H1 (cell line): Measurements from ENCODE around the gene CADM1. TPM values are rescaled to one million over a fixed set of nuclear protein-coding genes. Genes with fewer than 3 reads are reported as not detected.

Source experiments
- BCL11A ChIP-seq, 2 experiments: IDR thresholded peaks; one replicate each; pipeline ENCODE4 v1.6.1; 2011; ENCODE audit warnings: low read depth in 2 of 2, low read length in 2 of 2, mild to moderate bottlenecking in 2 of 2
- CBX8 ChIP-seq: fragments of 300-800, 300-1000 bp; sonication (generic); IDR thresholded peaks from 2 replicates; pipeline ENCODE4 v1.7.1; 2016; ENCODE audit warnings: low read depth, low read length, borderline replicate concordance
- HDAC2 ChIP-seq, 2 experiments: fragments of 300-600 bp in 1 of 2; sonication (generic) in 1 of 2; IDR thresholded peaks; 2 replicates each; pipeline ENCODE4 v1.6.1; 2011 to 2012; ENCODE audit warnings: low read depth in 2 of 2, low read length in 2 of 2, mild to moderate bottlenecking in 2 of 2, moderate library complexity in 2 of 2, borderline replicate concordance in 1 of 2, inconsistent platforms in 1 of 2
- PHF8 ChIP-seq: fragments of 200-600 bp; sonication (generic); conservative IDR thresholded peaks from 2 replicates; pipeline ENCODE4 v1.7.1; 2012; ENCODE audit warnings: low read depth, mild to moderate bottlenecking, inconsistent platforms, low read length, moderate library complexity
- SIN3A ChIP-seq, 2 experiments: IDR thresholded peaks in 1 of 2; conservative IDR thresholded peaks in 1 of 2; 2 replicates each; pipeline ENCODE4 v1.6.1; 2011 to 2012; ENCODE audit warnings: low read length in 2 of 2, improper control_type of control experiment in 1 of 2, low read depth in 1 of 2, mild to moderate bottlenecking in 1 of 2
- polyA plus RNA-seq, 7 experiments: library from polyadenylated mRNA; depleted of rRNA in 3 of 7; stranded (reverse) in 5 of 7; unstranded in 2 of 7; fragments of >200 nt in 5 of 7; fragments of 200-250 nt in 2 of 7; gene quantifications; 1 replicate in 5 of 7; 2 replicates in 1 of 7; 4 replicates in 1 of 7; pipeline versions ENCODE4 v1.2.1 to v1.2.3, GENCODE V29; 2011 to 2013; ENCODE audit warnings: missing spikeins in 2 of 7, mixed read lengths in 2 of 7
- total RNA-seq: library from RNA; stranded (reverse); fragmentation: NEBNext Ultra II Directional; extraction: Animal tissue kit (Norgen Biotek cat#: 25700); gene quantifications from 2 replicates; pipeline ENCODE4 v1.2.1, GENCODE V29; 2021

The CADM1 gene
- total and polyA plus RNA-seq, 2 of the 8 experiments (the other 6 are each of a cell fraction or from before 2014, with no cell fraction given) = 8.3 to 25.3 TPM

DNA sequence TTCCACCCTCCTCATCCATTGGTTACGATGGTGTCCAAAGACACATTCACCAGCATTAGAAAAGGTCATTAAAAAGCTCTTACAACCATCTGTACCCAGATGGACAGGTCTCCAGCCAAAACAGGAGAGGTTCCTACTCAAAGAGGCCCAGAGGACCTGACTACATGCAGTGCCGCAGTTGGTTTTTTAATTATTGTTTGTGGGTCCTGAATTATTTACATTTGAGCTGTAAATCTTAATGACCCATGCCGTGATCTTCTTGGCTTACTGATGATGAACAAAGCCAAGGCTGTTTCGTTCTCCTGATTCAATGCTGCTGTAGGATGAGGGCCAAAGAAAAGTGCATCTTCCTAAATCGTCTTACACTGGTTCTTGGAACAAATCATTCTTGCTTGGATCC, 83.7 kb downstream of the CADM1 start (continued):
- TF ChIP-seq PHF8 = no peak
- no peak for TF ChIP-seq BCL11A (IDR thresholded peaks at IDR 0.05; ENCODE audit: low read depth in 2 of 2, low read length in 2 of 2)
- TF ChIP-seq CBX8 = no peak
- no peak for TF ChIP-seq HDAC2 (IDR thresholded peaks at IDR 0.05; ENCODE audit: borderline replicate concordance in 1 of 2, low read depth in 2 of 2, low read length in 2 of 2)
- no peak for TF ChIP-seq SIN3A (conservative IDR thresholded peaks at IDR 0.05 in 1 of 2, IDR thresholded peaks at IDR 0.05 in 1 of 2; ENCODE audit: low read depth in 1 of 2, low read length in 2 of 2)
